MM.1S (cell line): ENCODE data around the gene DRD1.

ENCODE experiments used
- DNase-seq: peaks from one replicate; pipeline ENCODE4 v3.0.0-alpha.2; 2015
- H2AFZ ChIP-seq: fragments of 300-600 bp; sonication (generic); 2 replicates; pipeline ENCODE4 v1.6.0; 2016; ENCODE audit warnings: antibody characterized with exemption, low read length
- H3F3A ChIP-seq: fragments of 300-600 bp; sonication (generic); 2 replicates; pipeline ENCODE4 v1.6.1; 2016; ENCODE audit warnings: mild to moderate bottlenecking, antibody characterized with exemption, low read length, moderate library complexity, mixed read lengths; ENCODE audit not compliant: insufficient read depth
- H3K27ac ChIP-seq: fragments of 300-600 bp; sonication (generic); 2 replicates; pipeline ENCODE4 v1.5.1; 2016; ENCODE audit warnings: mild to moderate bottlenecking, low read length
- H3K27me3 ChIP-seq: fragments of 300-600 bp; sonication (generic); replicated peaks from 2 replicates; pipeline ENCODE4 v1.6.0; 2016; ENCODE audit warnings: low read length; ENCODE audit not compliant: insufficient read depth
- H3K36me3 ChIP-seq: fragments of 300-600 bp; sonication (generic); replicated peaks from 2 replicates; pipeline ENCODE4 v1.6.1; 2016; ENCODE audit warnings: mild to moderate bottlenecking, low read length, mixed read lengths; ENCODE audit not compliant: insufficient read depth
- H3K4me1 ChIP-seq: fragments of 300-600 bp; sonication (generic); 2 replicates; pipeline ENCODE4 v1.6.1; 2016; ENCODE audit warnings: low read length, mixed read lengths
- H3K4me2 ChIP-seq: fragments of 300-600 bp; sonication (generic); 2 replicates; pipeline ENCODE4 v1.6.0; 2016; ENCODE audit warnings: low read depth, low read length
- H3K4me3 ChIP-seq: fragments of 300-600 bp; sonication (generic); 2 replicates; pipeline ENCODE4 v1.5.1; 2016; ENCODE audit warnings: low read length, mixed read lengths
- H3K79me2 ChIP-seq: fragments of 300-600 bp; sonication (generic); 2 replicates; pipeline ENCODE4 v1.6.1; 2016; ENCODE audit warnings: mixed run types, low read length, mixed read lengths
- H3K9ac ChIP-seq: fragments of 300-600 bp; sonication (generic); 2 replicates; pipeline ENCODE4 v1.6.1; 2016; ENCODE audit warnings: low read length, mixed read lengths
- H3K9me2 ChIP-seq: fragments of 300-600 bp; sonication (generic); replicated peaks from 2 replicates; pipeline ENCODE4 v1.6.1; 2016; ENCODE audit warnings: mild to moderate bottlenecking, low read length, mixed read lengths; ENCODE audit not compliant: insufficient read depth
- H3K9me3 ChIP-seq: fragments of 300-600 bp; sonication (generic); replicated peaks from 2 replicates; pipeline ENCODE4 v1.6.1; 2016; ENCODE audit warnings: mild to moderate bottlenecking, low read length, mixed read lengths; ENCODE audit not compliant: insufficient read depth
- H4K20me1 ChIP-seq: fragments of 300-600 bp; sonication (generic); 2 replicates; pipeline ENCODE4 v1.6.1; 2016; ENCODE audit warnings: mild to moderate bottlenecking, low read length, moderate library complexity, mixed read lengths; ENCODE audit not compliant: insufficient read depth
- CTCF ChIP-seq: fragments of 300-600 bp; sonication (generic); IDR thresholded peaks from 2 replicates; pipeline ENCODE4 v1.5.1; 2016; ENCODE audit warnings: antibody characterized with exemption, low read length, mixed read lengths
- EZH2 ChIP-seq: fragments of 300-600 bp; sonication (generic); optimal IDR thresholded peaks from 2 replicates; pipeline ENCODE3; 2017; ENCODE audit warnings: low read depth, mild to moderate bottlenecking, antibody characterized with exemption, low read length, mixed read lengths
- EZH2phosphoT487 ChIP-seq: fragments of 300-600 bp; sonication (generic); IDR thresholded peaks from 2 replicates; pipeline ENCODE4 v1.6.1; 2018; ENCODE audit warnings: antibody characterized with exemption, low read length

DRD1 gene

GRCh38 chr5:175444060-175444904, at the start of gene DRD1:
TSS of gene DRD1 (minus strand) at chr5:175444182. CDS start at chr5:175443099, 1,083 bp downstream.
- H2AFZ ChIP-seq, result peak within 1 kb of the TSS; percentile 64
- H3K79me2 ChIP-seq, result no peaks in the 10 kb centered on the region
- peak within 1 kb of the TSS; percentile 53 for H3K4me3 ChIP-seq
- peak; percentile 66 for DNase-seq
- H3F3A ChIP-seq, result no peaks in the 10 kb centered on the region
- H3K9me3 ChIP-seq, result no peaks in the 10 kb centered on the region
- H3K36me3 ChIP-seq, result no peaks in the 10 kb centered on the region
- no peaks in the 10 kb centered on the region for H3K9me2 ChIP-seq
- H3K4me1 ChIP-seq, result no peaks in the 10 kb centered on the region
- H3K27me3 ChIP-seq, result peaks cover 11% of the 10 kb centered on the region
- peak within 1 kb of the TSS; percentile 88 for H3K4me2 ChIP-seq
- H3K9ac ChIP-seq, result no peak within 1 kb of the TSS
- H3K27ac ChIP-seq, result no peak within 1 kb of the TSS
- H4K20me1 ChIP-seq, result no peaks in the 10 kb centered on the region
- TF ChIP-seq CTCF (peak; percentile 67), EZH2phosphoT487 (no peak)

- peaks cover 24% of the 10 kb centered on the region for H4K20me1 ChIP-seq
- TF ChIP-seq EZH2, result no peak
- no peak for TF ChIP-seq CTCF
Measured at GRCh38 chr5:175493726-175494125, 49.7 kb upstream of the DRD1 start.

GRCh38 chr5:175493260-175493659, 49.3 kb upstream of the DRD1 start:
- Histone ChIP-seq H3K27ac (no peak overlapping the region), H3K9ac (no peak overlapping the region), H4K20me1 (peaks cover 26% of the 10 kb centered on the region), H3F3A (no peaks in the 10 kb centered on the region), H2AFZ (no peak overlapping the region), H3K9me2 (no peaks in the 10 kb centered on the region), H3K4me2 (no peak overlapping the region), H3K9me3 (no peaks in the 10 kb centered on the region), H3K27me3 (no peaks in the 10 kb centered on the region), H3K36me3 (peaks cover 13% of the 10 kb centered on the region), H3K4me1 (no peaks in the 10 kb centered on the region), H3K4me3 (no peak overlapping the region), H3K79me2 (peaks cover 92% of the 10 kb centered on the region)
- DNase-seq, result no peak
- TF ChIP-seq EZH2 (no peak), CTCF (no peak), EZH2phosphoT487 (no peak)

More at GRCh38 chr5:175493726-175494125, 49.7 kb upstream of the DRD1 start:
- Histone ChIP-seq H3K27me3 (no peaks in the 10 kb centered on the region), H3F3A (no peaks in the 10 kb centered on the region), H3K9me3 (no peaks in the 10 kb centered on the region), H3K79me2 (peaks cover 92% of the 10 kb centered on the region), H3K36me3 (peaks cover 14% of the 10 kb centered on the region), H3K4me1 (no peaks in the 10 kb centered on the region), H2AFZ (no peak overlapping the region), H3K9me2 (no peaks in the 10 kb centered on the region), H3K9ac (no peak overlapping the region), H3K4me3 (no peak overlapping the region), H3K4me2 (no peak overlapping the region), H3K27ac (no peak overlapping the region)
- DNase-seq, result no peak
